NCI-H1930 (cell line): Measurements from ENCODE around the gene ZNF598.

Source experiments
- DNase-seq, 2 experiments: peaks; one replicate each; lab custom pipeline; 2025; lab: John Stamatoyannopoulos, UW

ZNF598 gene

GRCh38 chr16:1990351-1991134, 19.1 kb downstream of the ZNF598 start:
- peak; percentile 64 to 72 for DNase-seq

- no peak for DNase-seq
Measured at GRCh38 chr16:1990101-1990350, 19.6 kb downstream of the ZNF598 start.

- peak in 1 of 2 experiments; percentile 29 for DNase-seq
Measured at GRCh38 chr16:1989209-1990100, 20.2 kb downstream of the ZNF598 start, which contains the start of gene SYNGR3. Gene SYNGR3, plus strand, starts transcription at chr16:1989970. Its CDS starts 133 bp downstream, at chr16:1990103.

GRCh38 chr16:1987198-1987597, 22.4 kb downstream of the ZNF598 start:
- DNase-seq: no peak

- no peak for DNase-seq
Measured at GRCh38 chr16:1985466-1986150, 24.0 kb downstream of the ZNF598 start.

- DNase-seq: no peak
Measured at GRCh38 chr16:1984347-1985225, 25.0 kb downstream of the ZNF598 start.

GRCh38 chr16:1983544-1984346, 25.9 kb downstream of the ZNF598 start, which contains the start of gene GFER:
Gene GFER, plus strand, starts transcription at chr16:1984193. Its CDS starts 26 bp downstream, at chr16:1984219.
- DNase-seq: peak; percentile 94 to 95

GRCh38 chr16:1982991-1983543, 26.6 kb downstream of the ZNF598 start:
- DNase-seq: no peak

GRCh38 chr16:1982013-1982433, 27.6 kb downstream of the ZNF598 start:
- no peak for DNase-seq

- no peak for DNase-seq
Measured at GRCh38 chr16:1981398-1981836, 28.2 kb downstream of the ZNF598 start, which contains the start of gene NOXO1. Gene NOXO1, minus strand, starts transcription at chr16:1981469. Its CDS starts 290 bp downstream, at chr16:1981179.

- no peak for DNase-seq
Measured at GRCh38 chr16:1980770-1981087, 28.9 kb downstream of the ZNF598 start.

- DNase-seq: no peak
Measured at GRCh38 chr16:1980030-1980769, 29.4 kb downstream of the ZNF598 start.

GRCh38 chr16:1979271-1980029, 30.2 kb downstream of the ZNF598 start:
- peak; percentile 57 to 60 for DNase-seq

- no peak for DNase-seq
Measured at GRCh38 chr16:1978476-1979120, 31.0 kb downstream of the ZNF598 start.

- no peak for DNase-seq
Measured at GRCh38 chr16:1977875-1978268, 31.7 kb downstream of the ZNF598 start.

- DNase-seq: no peak
Measured at GRCh38 chr16:1976951-1977874, 32.4 kb downstream of the ZNF598 start.

- DNase-seq: no peak
Measured at GRCh38 chr16:1976216-1976520, 33.5 kb downstream of the ZNF598 start.
